Stimulated activated CD4-positive, alpha-beta T cell treated with anti-CD3 and anti-CD28 coated beads, Interleukin-4, amount 100 ng/mL, for 24 hours (primary cell): ENCODE measurements around the gene SRGAP2C.
"Not testable (repeated sequence)": the region's sequence is repeated elsewhere in the genome, so short reads cannot be mapped to it uniquely, and the experiment has no call there.

Experiments used
- DNase-seq: peaks from one replicate; pipeline ENCODE4 v3.0.0-alpha.2; 2020

SRGAP2C gene

DNA sequence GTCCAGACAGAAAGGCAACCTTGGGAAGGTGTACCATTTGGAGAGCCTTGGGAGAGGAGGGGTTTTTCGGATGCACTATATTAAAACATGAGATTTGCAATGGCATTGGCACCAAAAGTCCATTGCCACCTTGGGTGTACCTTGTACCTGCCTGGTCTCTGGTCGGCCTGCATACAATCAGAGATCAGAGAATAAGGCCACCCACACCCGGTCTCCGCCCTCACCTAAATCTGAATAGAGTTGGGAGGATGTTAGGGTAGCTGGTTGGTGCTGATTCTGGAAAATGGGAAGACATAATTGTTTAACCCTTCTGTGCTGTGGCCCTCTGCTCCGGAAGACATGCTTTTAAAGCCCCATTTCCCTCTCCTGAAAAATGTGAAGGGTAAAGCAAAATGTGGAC, 3.1 kb downstream of the SRGAP2C start:
- not testable (repeated sequence) for DNase-seq

DNA sequence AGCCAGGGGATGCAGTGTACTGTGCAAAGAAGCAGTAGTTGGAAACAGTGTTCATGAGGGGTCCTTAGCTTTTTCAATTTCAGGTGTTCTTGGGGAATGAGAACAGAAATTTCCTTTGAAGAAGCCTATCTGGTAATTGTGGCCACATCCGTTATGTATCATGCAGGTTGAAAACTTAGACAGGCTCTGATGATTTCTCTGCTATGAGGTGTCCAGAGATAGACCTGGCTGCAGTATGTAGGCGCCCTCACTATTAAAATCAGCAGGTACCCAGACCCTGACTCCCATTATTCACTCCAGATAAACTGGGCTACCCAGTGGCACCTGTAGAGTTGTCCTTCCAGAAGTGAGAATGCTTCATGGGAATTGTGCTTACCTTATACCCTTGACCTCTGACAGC, 7.7 kb downstream of the SRGAP2C start:
- not testable (repeated sequence) for DNase-seq

- not testable (repeated sequence) for DNase-seq
Observed at GRCh38 chr1:121197095-121197882, 12.5 kb downstream of the SRGAP2C start.

DNA sequence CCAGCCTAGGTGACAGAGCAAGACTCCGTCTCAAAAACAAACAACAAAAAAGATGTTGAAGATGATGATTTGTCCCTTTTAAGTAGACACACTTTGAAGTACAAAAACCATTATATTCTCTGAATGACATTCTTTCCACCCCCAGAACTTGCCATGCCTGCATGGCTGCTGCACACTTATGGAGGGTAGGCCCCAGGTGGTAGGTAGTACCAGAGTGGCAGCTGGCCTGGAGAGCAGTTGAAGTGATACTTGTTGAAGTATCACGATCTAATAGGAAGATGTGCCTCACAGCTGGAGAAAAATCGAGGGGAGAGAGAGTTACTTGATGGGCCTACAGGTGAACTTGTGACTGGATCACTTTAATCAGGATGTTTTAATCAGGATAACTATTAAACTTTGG, 15.0 kb downstream of the SRGAP2C start:
- DNase-seq = not testable (repeated sequence)

- DNase-seq = not testable (repeated sequence)
Observed at GRCh38 chr1:121200232-121200631, 15.5 kb downstream of the SRGAP2C start.

GRCh38 chr1:121200985-121201981, 16.5 kb downstream of the SRGAP2C start:
- DNase-seq = not testable (repeated sequence)

- not testable (repeated sequence) for DNase-seq
Observed at GRCh38 chr1:121202986-121203385, 18.2 kb downstream of the SRGAP2C start.

GRCh38 chr1:121205786-121206711, 21.3 kb downstream of the SRGAP2C start:
- not testable (repeated sequence) for DNase-seq

DNA sequence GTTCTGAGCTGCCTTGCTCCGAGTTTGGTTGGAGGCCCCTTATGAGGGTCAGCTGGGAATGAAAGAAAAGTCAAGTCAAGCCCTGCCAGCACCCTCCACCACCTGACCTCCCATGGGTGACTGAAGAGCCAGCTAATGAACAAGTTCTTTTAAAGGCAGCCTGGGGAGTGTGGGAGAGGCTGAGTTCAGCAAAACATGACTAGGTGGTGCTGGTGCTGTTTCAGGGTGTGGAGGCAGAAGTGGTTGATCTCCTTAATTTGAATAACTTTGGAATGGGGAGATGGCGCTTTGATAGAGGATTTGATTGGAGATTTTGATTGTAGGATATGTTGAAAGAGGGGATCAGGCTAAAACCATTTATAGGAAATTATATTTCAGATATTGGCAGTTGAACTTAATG, 22.6 kb downstream of the SRGAP2C start:
- DNase-seq = not testable (repeated sequence)

GRCh38 chr1:121208375-121208774, 23.6 kb downstream of the SRGAP2C start:
- not testable (repeated sequence) for DNase-seq

DNA sequence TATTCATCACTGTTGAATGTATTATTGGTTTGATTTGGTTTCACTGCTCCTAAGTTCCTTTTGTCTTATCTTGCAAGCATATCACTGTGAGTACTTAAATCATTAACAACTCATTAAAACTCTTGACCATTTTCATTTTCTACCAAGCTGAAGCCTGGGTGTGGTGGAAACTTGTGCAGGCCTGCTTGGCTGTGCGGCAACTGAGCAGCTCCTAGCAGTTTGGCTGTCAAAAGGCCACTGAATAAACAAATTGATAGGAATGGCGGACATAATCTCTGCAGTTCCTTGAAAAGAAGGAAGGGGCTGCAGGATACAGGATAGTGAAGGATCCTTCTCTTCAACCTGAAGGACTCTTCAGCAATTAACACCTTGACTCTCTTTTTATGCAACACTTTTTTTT, 26.0 kb downstream of the SRGAP2C start:
- DNase-seq = not testable (repeated sequence)

- not testable (repeated sequence) for DNase-seq
Observed at GRCh38 chr1:121213491-121213890, 28.7 kb downstream of the SRGAP2C start.

GRCh38 chr1:121214544-121215156, 29.9 kb downstream of the SRGAP2C start:
- DNase-seq = not testable (repeated sequence)

- DNase-seq = not testable (repeated sequence)
Observed at GRCh38 chr1:121215699-121216417, 31.1 kb downstream of the SRGAP2C start.

DNA sequence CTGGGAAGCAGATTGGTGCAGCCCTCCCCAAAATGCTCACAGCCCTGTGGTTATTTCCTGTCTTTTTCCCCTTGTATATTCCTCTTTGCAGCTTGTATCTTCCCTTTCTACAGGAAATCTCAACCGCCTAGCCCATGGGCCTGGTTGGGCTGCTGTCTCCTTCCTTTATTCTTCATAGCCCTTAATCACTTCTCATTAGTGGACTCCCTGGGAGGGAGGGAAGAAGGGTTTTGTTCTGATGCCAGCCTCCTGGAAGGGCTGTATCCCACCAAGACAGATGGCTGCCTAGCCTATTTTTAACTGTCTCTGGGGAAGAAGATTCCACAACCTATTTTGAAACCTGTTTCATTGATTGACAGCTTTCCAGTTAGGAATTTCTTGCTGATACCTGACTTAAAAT, 31.9 kb downstream of the SRGAP2C start:
- DNase-seq = not testable (repeated sequence)

- DNase-seq = not testable (repeated sequence)
Observed at GRCh38 chr1:121221770-121222169, 37.0 kb downstream of the SRGAP2C start.

DNA sequence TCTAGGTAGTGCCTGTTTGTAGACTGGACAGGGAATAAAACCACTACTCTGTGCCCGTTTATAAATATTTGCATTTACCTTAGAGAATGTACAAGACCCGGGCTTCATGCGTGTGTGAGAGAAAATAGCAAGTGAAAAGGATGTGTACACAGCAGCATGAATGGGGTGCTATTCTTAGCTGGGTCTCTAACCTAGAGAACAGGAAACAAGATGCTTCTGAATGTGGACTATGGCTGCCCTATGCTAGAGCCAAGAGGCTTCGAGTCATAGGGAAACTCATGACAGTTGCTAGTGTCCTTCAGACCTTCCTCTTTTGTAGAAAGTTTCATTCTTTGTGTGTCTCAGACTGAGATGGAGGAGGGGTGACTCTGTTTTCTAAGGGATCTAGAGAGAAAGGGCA, 39.9 kb downstream of the SRGAP2C start:
- DNase-seq = not testable (repeated sequence)

DNA sequence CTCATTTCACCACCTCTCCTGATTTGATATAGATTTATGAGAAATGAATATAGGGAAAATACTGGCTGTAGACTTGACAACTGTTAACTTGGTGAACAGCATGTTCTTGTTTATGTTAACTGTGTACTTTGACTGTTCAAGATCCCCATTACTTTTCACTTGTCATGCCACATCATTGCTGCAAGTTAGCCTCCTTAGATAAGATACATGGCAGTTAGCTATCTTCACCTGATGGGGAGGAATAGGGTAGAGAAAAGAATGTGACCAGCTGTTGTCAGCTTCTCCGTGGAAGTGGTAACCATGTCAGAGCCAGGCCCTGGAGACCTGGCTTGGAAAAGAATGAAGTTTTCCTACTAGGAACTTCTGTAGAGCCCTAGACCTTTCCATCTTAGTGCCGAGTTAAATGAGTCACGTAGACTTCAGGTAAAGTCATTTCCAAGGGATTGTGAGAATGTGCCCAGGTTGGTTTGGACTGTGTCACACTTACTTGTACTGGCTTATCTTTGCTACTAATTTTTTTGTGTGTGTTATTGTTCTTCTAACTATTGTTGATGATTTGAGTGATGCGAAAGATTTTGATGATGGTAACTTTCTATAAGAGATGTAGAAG, 41.6 kb downstream of the SRGAP2C start:
- DNase-seq = not testable (repeated sequence)

DNA sequence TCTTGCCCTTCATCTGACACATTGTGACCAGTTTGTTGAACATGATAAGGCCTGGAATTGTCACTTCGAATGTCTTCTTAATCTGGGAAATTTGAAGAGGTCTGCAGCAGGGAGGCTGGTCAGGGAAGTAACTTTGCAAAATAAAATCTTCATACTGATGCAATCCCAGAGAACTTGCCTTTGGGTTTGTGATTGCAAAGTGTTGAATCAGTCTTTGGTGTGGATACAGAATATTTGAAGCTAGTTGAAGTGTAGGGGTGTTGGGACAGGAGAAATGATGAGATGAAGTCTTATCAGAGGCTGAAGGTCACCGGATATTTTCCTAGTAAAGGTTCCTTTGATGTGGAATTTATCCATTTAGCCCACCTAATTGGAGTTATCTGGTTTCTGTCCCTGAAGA, 42.1 kb downstream of the SRGAP2C start:
- DNase-seq = not testable (repeated sequence)

GRCh38 chr1:121227544-121228330, 43.0 kb downstream of the SRGAP2C start:
- DNase-seq = not testable (repeated sequence)
